GM12873 (cell line): ENCODE results near the gene HSD17B14.

Experiments used
- TF ChIP-seq, protein P1 (sequence below): IDR thresholded peaks from 2 replicates; pipeline ENCODE4 v1.5.1; 2012; ENCODE audit warnings: low read depth, mild to moderate bottlenecking, moderate library complexity, low read length, control low read depth; ENCODE audit not compliant: insufficient read depth; ENCODE audit errors: missing control alignments

HSD17B14 gene

DNA sequence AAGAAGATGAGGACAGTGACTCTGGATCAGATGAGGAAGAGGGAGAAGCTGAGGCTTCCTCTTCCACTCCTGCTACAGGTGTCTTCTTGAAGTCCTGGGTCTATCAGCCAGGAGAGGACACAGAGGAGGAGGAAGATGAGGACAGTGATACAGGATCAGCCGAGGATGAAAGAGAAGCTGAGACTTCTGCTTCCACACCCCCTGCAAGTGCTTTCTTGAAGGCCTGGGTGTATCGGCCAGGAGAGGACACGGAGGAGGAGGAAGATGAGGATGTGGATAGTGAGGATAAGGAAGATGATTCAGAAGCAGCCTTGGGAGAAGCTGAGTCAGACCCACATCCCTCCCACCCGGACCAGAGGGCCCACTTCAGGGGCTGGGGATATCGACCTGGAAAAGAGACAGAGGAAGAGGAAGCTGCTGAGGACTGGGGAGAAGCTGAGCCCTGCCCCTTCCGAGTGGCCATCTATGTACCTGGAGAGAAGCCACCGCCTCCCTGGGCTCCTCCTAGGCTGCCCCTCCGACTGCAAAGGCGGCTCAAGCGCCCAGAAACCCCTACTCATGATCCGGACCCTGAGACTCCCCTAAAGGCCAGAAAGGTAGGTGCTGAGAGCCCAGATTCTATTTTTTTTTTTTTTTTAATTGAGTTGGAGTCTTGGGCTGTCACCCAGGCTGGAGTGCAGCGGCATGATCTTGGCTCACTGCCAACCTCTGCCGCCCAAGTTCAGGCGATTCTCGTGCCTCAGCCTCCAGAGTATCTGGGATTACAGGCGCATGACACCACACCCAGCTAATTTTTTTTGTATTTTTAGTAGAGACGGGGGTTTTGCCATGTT is 38.2 kb upstream of the HSD17B14 start:
- TF ChIP-seq, protein P1, sequence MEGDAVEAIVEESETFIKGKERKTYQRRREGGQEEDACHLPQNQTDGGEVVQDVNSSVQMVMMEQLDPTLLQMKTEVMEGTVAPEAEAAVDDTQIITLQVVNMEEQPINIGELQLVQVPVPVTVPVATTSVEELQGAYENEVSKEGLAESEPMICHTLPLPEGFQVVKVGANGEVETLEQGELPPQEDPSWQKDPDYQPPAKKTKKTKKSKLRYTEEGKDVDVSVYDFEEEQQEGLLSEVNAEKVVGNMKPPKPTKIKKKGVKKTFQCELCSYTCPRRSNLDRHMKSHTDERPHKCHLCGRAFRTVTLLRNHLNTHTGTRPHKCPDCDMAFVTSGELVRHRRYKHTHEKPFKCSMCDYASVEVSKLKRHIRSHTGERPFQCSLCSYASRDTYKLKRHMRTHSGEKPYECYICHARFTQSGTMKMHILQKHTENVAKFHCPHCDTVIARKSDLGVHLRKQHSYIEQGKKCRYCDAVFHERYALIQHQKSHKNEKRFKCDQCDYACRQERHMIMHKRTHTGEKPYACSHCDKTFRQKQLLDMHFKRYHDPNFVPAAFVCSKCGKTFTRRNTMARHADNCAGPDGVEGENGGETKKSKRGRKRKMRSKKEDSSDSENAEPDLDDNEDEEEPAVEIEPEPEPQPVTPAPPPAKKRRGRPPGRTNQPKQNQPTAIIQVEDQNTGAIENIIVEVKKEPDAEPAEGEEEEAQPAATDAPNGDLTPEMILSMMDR = no peak

DNA sequence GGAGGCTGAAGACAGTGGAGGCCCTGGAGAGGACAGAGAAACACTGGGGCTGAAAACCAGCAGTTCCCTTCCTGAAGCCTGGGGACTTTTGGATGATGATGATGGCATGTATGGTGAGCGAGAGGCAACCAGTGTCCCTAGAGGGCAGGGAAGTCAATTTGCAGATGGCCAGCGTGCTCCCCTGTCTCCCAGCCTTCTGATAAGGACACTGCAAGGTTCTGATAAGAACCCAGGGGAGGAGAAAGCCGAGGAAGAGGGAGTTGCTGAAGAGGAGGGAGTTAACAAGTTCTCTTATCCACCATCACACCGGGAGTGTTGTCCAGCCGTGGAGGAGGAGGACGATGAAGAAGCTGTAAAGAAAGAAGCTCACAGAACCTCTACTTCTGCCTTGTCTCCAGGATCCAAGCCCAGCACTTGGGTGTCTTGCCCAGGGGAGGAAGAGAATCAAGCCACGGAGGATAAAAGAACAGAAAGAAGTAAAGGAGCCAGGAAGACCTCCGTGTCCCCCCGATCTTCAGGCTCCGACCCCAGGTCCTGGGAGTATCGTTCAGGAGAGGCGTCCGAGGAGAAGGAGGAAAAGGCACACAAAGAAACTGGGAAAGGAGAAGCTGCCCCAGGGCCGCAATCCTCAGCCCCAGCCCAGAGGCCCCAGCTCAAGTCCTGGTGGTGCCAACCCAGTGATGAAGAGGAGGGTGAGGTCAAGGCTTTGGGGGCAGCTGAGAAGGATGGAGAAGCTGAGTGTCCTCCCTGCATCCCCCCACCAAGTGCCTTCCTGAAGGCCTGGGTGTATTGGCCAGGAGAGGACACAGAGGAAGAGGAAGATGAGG is 37.4 kb upstream of the HSD17B14 start:
- TF ChIP-seq, protein P1 = no peak

DNA sequence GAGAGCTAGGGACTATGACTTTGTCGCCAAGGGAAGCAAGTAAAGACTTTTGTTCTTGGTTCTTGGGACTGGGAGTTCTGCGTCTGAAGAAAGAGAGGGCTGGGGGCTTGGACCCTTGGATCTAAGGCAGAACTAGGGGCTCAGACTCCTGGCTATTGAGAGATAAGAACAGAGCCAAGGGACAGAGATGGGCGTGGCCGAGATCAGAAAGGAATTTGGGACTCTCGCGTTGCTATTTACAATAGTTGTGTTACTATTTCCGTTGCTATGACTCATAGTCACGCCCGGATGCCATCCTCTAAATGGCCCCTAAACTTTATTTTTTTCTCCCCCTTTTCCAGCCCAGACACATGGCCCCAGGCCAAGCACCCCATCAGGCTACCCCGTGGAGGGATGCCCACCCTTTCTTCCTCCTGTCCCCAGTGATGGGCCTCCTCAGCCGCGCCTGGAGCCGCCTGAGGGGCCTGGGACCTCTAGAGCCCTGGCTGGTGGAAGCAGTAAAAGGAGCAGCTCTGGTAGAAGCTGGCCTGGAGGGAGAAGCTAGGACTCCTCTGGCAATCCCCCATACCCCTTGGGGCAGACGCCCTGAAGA is 36.7 kb upstream of the HSD17B14 start:
- TF ChIP-seq, protein P1 = no peak

DNA sequence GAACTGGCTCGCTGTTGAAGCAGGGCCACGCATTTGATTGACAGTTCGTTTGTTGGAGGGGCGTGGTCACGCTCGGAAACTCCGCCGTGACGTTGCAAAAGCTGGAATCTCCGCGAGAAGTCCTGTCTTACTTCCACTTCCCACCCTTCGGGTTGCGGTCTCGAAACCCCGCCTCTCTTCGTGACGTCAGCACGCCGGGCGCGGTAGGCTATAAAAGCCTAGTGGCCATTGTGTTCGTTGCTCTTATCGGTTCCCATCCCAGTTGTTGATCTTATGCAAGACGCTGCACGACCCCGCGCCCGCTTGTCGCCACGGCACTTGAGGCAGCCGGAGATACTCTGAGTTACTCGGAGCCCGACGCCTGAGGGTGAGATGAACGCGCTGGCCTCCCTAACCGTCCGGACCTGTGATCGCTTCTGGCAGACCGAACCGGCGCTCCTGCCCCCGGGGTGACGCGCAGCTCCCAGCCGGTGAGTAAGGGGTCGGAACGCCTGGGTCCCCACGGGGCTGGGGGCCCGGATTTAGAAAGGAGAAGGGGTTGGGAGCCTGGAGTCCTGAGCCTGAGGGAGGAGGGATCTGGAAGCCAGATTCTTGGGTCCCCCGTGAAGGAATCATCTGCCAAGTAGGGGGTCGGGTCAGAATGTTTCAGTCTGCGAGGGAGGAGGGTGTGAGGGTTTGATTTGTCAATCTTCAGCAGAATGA is 36.0 kb upstream of the HSD17B14 start, which contains the start of gene PPP1R15A:
Gene PPP1R15A, plus strand, starts transcription at position 240 of the 702 bp plus-strand sequence. CDS start 813 bp downstream, outside the sequence.
- TF ChIP-seq, protein P1 = no peak

DNA sequence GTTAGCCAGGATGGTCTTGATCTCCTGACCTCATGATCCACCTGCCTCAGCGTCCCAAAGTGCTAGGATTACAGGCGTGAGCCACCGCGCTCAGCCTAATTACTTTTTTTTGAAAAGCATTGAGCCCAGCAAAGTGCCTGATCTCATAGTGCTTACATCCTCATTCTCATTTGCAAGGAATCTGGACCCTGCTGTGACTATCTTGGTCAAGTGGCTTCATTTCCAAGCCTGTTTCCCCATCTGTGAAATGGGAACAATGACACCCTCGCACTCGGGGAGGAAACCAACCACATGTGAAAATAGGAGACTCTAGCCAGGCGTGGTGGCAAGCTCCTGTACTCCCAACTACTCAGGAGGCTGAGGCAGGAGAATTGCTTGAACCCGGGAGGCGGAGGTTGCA is 33.8 kb upstream of the HSD17B14 start:
- TF ChIP-seq, protein P1 = no peak

DNA sequence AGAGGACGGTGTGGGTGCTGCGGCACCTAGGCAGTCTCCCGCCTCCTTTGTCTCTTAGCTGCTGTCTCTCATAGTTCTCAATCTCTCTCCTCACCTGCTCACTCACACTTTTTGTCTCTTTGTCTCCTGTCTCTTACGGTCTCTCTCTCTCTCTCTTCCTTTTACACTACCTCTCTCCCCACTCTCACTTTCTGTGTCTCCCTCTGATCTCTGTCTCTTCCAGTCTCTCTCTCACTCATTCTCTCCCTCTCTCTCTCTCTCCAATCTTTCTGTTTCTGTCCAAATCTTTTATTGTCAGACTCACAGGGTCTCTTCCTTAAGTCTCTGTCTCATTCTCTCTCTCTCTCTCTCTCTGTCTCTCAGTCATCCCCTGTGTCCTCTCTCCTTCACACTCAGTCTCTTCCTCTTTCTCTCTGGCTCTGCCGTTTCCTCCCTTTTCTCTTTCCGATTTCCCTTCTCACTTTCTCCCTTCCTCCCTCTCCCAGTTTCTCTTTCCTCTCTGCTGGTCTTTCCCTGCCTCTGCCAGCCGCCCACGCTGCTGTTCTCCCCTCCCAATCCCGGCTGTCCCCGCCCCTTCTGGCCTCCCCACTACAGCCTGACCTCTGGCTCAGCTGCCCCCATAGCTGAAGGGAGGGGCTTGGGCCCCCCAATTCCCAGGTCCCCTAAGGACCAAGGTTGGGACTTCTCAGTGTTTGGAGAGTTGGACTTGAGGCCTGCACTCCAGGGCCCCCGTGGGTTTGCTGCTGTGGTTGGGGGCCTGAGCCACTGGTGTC is 32.0 kb upstream of the HSD17B14 start, which contains the start of gene PLEKHA4:
Gene PLEKHA4, minus strand, starts transcription at position 504 of the 773 bp plus-strand sequence. CDS start 997 bp downstream, outside the sequence.
- TF ChIP-seq, protein P1 = no peak
